Measurements from ENCODE around the gene HLA-G. TPM values are rescaled to one million over a fixed set of nuclear protein-coding genes. Genes with fewer than 3 reads are reported as not detected.

The HLA-G gene
- total RNA-seq, 1 donor from 2014 or later: 0.56 TPM

- no peaks in the 10 kb centered on the region for H3K36me3 Mint-ChIP-seq
- no peak for DNase-seq (ENCODE audit: low spot score in 2 of 2, unreplicated experiment in 2 of 2)
- H3K4me3 Mint-ChIP-seq: no peak overlapping the region
- peaks cover 5% of the 10 kb centered on the region for H3K4me1 Mint-ChIP-seq
- H3K27me3 Mint-ChIP-seq (ENCODE audit: low read depth): peaks cover 55% of the 10 kb centered on the region
- H3K9me3 Mint-ChIP-seq: no peaks in the 10 kb centered on the region
- no peak overlapping the region for H3K27ac Mint-ChIP-seq
- TF ChIP-seq CTCF (IDR thresholded peaks at IDR 0.05; ENCODE audit: unreplicated experiment): no peak
Observed at GRCh38 chr6:29818892-29819291, 8.7 kb upstream of the HLA-G start.

GRCh38 chr6:29824144-29824543 is 3.5 kb upstream of the HLA-G start:
- Mint-ChIP-seq H3K4me3 (no peak overlapping the region), H3K9me3 (no peaks in the 10 kb centered on the region), H3K27ac (no peak overlapping the region), H3K4me1 (peaks cover 7% of the 10 kb centered on the region), H3K36me3 (no peaks in the 10 kb centered on the region), H3K27me3 (ENCODE audit: low read depth) (peaks cover 90% of the 10 kb centered on the region)
- DNase-seq (ENCODE audit: low spot score in 2 of 2, unreplicated experiment in 2 of 2): no peak
- TF ChIP-seq CTCF (IDR thresholded peaks at IDR 0.05; ENCODE audit: unreplicated experiment): no peak

- TF ChIP-seq CTCF (IDR thresholded peaks at IDR 0.05; ENCODE audit: unreplicated experiment): no peak
- Mint-ChIP-seq H3K36me3 (no peaks in the 10 kb centered on the region), H3K4me1 (peaks cover 7% of the 10 kb centered on the region), H3K4me3 (no peak overlapping the region), H3K27ac (no peak overlapping the region), H3K27me3 (ENCODE audit: low read depth) (peaks cover 95% of the 10 kb centered on the region), H3K9me3 (no peaks in the 10 kb centered on the region)
- no peak for DNase-seq (ENCODE audit: low spot score in 2 of 2, unreplicated experiment in 2 of 2)
Observed at GRCh38 chr6:29825848-29826247, 1.8 kb upstream of the HLA-G start.

GRCh38 chr6:29826271-29826670 is 1.4 kb upstream of the HLA-G start:
- H3K4me3 Mint-ChIP-seq: no peak overlapping the region
- H3K36me3 Mint-ChIP-seq: no peaks in the 10 kb centered on the region
- DNase-seq (ENCODE audit: low spot score in 2 of 2, unreplicated experiment in 2 of 2): no peak
- peaks cover 95% of the 10 kb centered on the region for H3K27me3 Mint-ChIP-seq (ENCODE audit: low read depth)
- TF ChIP-seq CTCF (IDR thresholded peaks at IDR 0.05; ENCODE audit: unreplicated experiment): no peak
- H3K9me3 Mint-ChIP-seq: no peaks in the 10 kb centered on the region
- H3K27ac Mint-ChIP-seq: no peak overlapping the region
- peaks cover 7% of the 10 kb centered on the region for H3K4me1 Mint-ChIP-seq

- Mint-ChIP-seq H3K9me3 (no peaks in the 10 kb centered on the region), H3K4me3 (peak overlapping the region; percentile 38), H3K27ac (no peak overlapping the region), H3K4me1 (peaks cover 7% of the 10 kb centered on the region), H3K36me3 (no peaks in the 10 kb centered on the region), H3K27me3 (ENCODE audit: low read depth) (peaks cover 97% of the 10 kb centered on the region)
- no peak for DNase-seq (ENCODE audit: low spot score in 2 of 2, unreplicated experiment in 2 of 2)
- TF ChIP-seq CTCF (IDR thresholded peaks at IDR 0.05; ENCODE audit: unreplicated experiment): no peak
Observed at GRCh38 chr6:29828471-29828797, 809 bp downstream of the HLA-G start.

- H3K27me3 Mint-ChIP-seq (ENCODE audit: low read depth): peaks cover 97% of the 10 kb centered on the region
- H3K27ac Mint-ChIP-seq: no peak overlapping the region
- H3K4me1 Mint-ChIP-seq: peaks cover 7% of the 10 kb centered on the region
- no peaks in the 10 kb centered on the region for H3K36me3 Mint-ChIP-seq
- TF ChIP-seq CTCF (IDR thresholded peaks at IDR 0.05; ENCODE audit: unreplicated experiment): no peak
- no peak overlapping the region for H3K4me3 Mint-ChIP-seq
- no peak for DNase-seq (ENCODE audit: low spot score in 2 of 2, unreplicated experiment in 2 of 2)
- H3K9me3 Mint-ChIP-seq: no peaks in the 10 kb centered on the region
Observed at GRCh38 chr6:29829766-29830165, 2.1 kb downstream of the HLA-G start.

Data from mesothelial cell of epicardium (in vitro differentiated cells).